GM18498 (cell line): ENCODE measurements around the gene MEIKIN.
"Not testable (repeated sequence)": the region's sequence is repeated elsewhere in the genome, so short reads cannot be mapped to it uniquely, and the experiment has no call there.

Experiments used
- ATAC-seq: cut with Tn5 transposase; IDR thresholded peaks from one replicate; pipeline ENCODE4 v1.9.1; 2021; ENCODE audit warnings: mild to moderate bottlenecking, moderate library complexity; ENCODE audit not compliant: unreplicated experiment

MEIKIN gene

GRCh38 chr5:131814990-131815389 is 130.5 kb downstream of the MEIKIN start:
- ATAC-seq = no peak

GRCh38 chr5:131812371-131813160 is 132.9 kb downstream of the MEIKIN start:
- no peak for ATAC-seq

- peak; percentile 76 for ATAC-seq
Observed at GRCh38 chr5:131810510-131811249, 134.8 kb downstream of the MEIKIN start.

GRCh38 chr5:131796793-131797693 is 148.4 kb downstream of the MEIKIN start, which contains the start of gene FNIP1:
TSS of gene FNIP1 (minus strand) at chr5:131797017. CDS start at chr5:131796921, 96 bp downstream.
- ATAC-seq = peak; percentile 95

- ATAC-seq = peak; percentile 21
Observed at GRCh38 chr5:131795879-131796792, 149.3 kb downstream of the MEIKIN start.

- no peak for ATAC-seq
Observed at GRCh38 chr5:131795228-131795627, 150.2 kb downstream of the MEIKIN start.

- ATAC-seq = no peak
Observed at GRCh38 chr5:131794586-131794985, 150.9 kb downstream of the MEIKIN start.

GRCh38 chr5:131792896-131793295 is 152.6 kb downstream of the MEIKIN start:
- ATAC-seq = no peak

- no peak for ATAC-seq
Observed at GRCh38 chr5:131791866-131792265, 153.6 kb downstream of the MEIKIN start.

- no peak for ATAC-seq
Observed at GRCh38 chr5:131790550-131790949, 154.9 kb downstream of the MEIKIN start.

- ATAC-seq = no peak
Observed at GRCh38 chr5:131789765-131790164, 155.7 kb downstream of the MEIKIN start.

- ATAC-seq = no peak
Observed at GRCh38 chr5:131787736-131788135, 157.7 kb downstream of the MEIKIN start.

- ATAC-seq = no peak
Observed at GRCh38 chr5:131786900-131787692, 158.4 kb downstream of the MEIKIN start.

GRCh38 chr5:131786036-131786435 is 159.4 kb downstream of the MEIKIN start:
- no peak for ATAC-seq

GRCh38 chr5:131783874-131784273 is 161.6 kb downstream of the MEIKIN start:
- ATAC-seq = no peak

- ATAC-seq = no peak
Observed at GRCh38 chr5:131783357-131783756, 162.1 kb downstream of the MEIKIN start.

GRCh38 chr5:131782717-131783116 is 162.7 kb downstream of the MEIKIN start:
- ATAC-seq = no peak

GRCh38 chr5:131778141-131778540 is 167.3 kb downstream of the MEIKIN start:
- not testable (repeated sequence) for ATAC-seq

GRCh38 chr5:131776450-131776849 is 169.0 kb downstream of the MEIKIN start:
- no peak for ATAC-seq
